OCI-LY3 (cell line): ENCODE results near the gene ITK.

Source experiments
- CTCF ChIP-seq: fragments of 200-600, 300-600 bp; sonication (generic); IDR thresholded peaks from 2 replicates; pipeline ENCODE4 v1.5.1; 2014; ENCODE audit warnings: antibody characterized with exemption, low read length, low read depth
- EZH2phosphoT487 ChIP-seq: fragments of 200-600 bp; shearing (Covaris generic); IDR thresholded peaks from 2 replicates; pipeline ENCODE4 v1.6.1; 2018; ENCODE audit warnings: antibody characterized with exemption, mixed run types, low read depth

- TF ChIP-seq CTCF (no peak), EZH2phosphoT487 (no peak)
Measured at GRCh38 chr5:157178966-157179365, 1.7 kb upstream of the ITK start.
